AG04450 (cell line): ENCODE data around the gene JMJD6. TPM values are rescaled to one million over a fixed set of nuclear protein-coding genes. Genes with fewer than 3 reads are reported as not detected.
"Not testable (repeated sequence)": the region's sequence is repeated elsewhere in the genome, so short reads cannot be mapped to it uniquely, and the experiment has no call there.

Experiments
- CTCF ChIA-PET: fragments of 300-600, 350-600 bp; formaldehyde crosslinking; extraction: SDS; loops from one replicate; lab custom pipeline; 2022; ENCODE audit warnings: antibody characterized with exemption, inconsistent platforms; lab: Charles Lee
- POLR2A ChIA-PET: fragments of 350-600 bp; formaldehyde crosslinking; extraction: SDS; loops from one replicate; lab custom pipeline; 2021; ENCODE audit warnings: antibody characterized with exemption, inconsistent platforms; lab: Yijun Ruan, JAX
- DNase-seq: peaks from one replicate; pipeline ENCODE4 v3.0.0-alpha.2; 2011; ENCODE audit warnings: low read depth, low spot score
- H3K27ac ChIP-seq: one replicate; pipeline ENCODE4 v1.5.1; 2012; ENCODE audit warnings: low read depth, low read length, control low read depth
- H3K27me3 ChIP-seq: one replicate; pipeline ENCODE4 v1.6.0; 2012; ENCODE audit warnings: low read length; ENCODE audit not compliant: control insufficient read depth, insufficient read depth
- H3K4me3 ChIP-seq: 2 replicates; pipeline ENCODE4 v1.5.1; 2011; ENCODE audit warnings: mild to moderate bottlenecking, low read depth, low read length, control low read depth
- H3K9me3 ChIP-seq: 2 replicates; pipeline ENCODE4 v1.5.1; 2012; ENCODE audit warnings: low read length; ENCODE audit not compliant: control insufficient read depth, insufficient read depth
- CTCF ChIP-seq: IDR thresholded peaks from 2 replicates; pipeline ENCODE4 v1.5.1; 2011; ENCODE audit warnings: low read depth, low read length, control low read depth, inconsistent platforms
- polyA plus RNA-seq: library from polyadenylated mRNA; depleted of rRNA; stranded (reverse); fragments of >200 nt; gene quantifications from 2 replicates; pipeline ENCODE4 v1.2.3, GENCODE V29; 2011

JMJD6 gene
- polyA plus RNA-seq, 1 experiment = 12.4 TPM

DNA sequence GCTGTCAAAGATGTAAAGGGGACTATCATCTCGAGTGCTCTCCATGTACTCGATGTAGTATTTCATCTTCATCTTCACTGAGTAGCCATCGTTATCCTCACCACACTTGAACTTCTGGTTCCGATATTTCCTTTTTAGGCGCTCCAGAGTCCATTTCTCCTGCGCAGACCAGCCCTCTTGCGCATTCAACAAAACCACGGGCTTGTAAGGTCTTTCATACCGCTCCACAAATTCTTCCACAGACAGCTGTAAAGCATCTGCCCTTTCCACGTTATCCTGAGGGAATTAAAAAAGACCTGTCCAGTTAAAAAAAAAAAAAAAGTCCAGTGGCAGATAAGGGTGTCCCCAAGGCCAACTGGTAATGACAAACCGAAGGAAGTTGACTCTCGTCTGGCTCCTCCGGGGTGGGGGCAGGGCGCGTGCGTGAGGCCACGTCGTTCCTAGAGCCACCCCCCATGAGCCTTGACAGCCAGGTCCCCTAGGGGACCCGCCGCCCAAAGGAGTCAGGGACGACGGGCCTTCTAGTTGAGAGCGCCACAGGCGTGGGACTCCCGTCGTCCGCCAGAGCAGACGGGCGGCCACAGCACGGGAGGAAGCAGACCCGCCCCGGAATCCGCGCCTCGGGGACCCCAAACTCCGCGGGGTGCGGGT, 701 bp downstream of the JMJD6 start:
- no peak for TF ChIP-seq CTCF
- peak overlapping the region; percentile 93 for H3K4me3 ChIP-seq
- H3K27ac ChIP-seq = peak overlapping the region; percentile 94
- POLR2A ChIA-PET = interaction anchor here (0.7 to 4.1 kb wide), 7 partner anchors 9 to 1208 kb away, joined by 3 to 41 read pairs (median 6); partner anchors contain the start of genes MFSD11 and SRSF2
- no peaks in the 10 kb centered on the region for H3K27me3 ChIP-seq
- CTCF ChIA-PET = interaction anchor here (0.5 to 2.1 kb wide), 4 partner anchors 11 to 203 kb away, joined by 3 to 14 read pairs (median 4); no protein-coding TSS in a partner anchor
- H3K9me3 ChIP-seq = no peaks in the 10 kb centered on the region; the same call in 1 of the 2 replicates
- no peak for DNase-seq

DNA sequence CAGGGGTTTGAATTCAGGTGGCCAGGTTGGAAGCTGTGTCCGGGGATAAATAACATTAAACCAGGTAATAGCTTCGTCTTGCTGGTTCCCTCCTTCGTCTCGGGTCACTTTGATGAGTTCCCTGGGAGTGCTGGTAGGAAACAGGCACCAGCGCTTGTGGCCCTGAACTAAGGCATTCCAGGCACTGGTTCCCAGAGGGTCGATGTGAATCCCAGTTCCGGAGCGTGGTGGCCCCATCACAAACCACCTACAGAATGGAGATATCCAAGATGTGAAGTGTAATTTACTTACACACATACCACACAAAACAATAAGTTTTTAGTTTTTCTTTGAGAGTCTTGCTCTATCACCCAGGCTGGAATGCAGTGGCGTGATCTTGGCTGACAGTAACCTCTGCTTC, 2.6 kb downstream of the JMJD6 start:
- H3K9me3 ChIP-seq = no peaks in the 10 kb centered on the region; the same call in 1 of the 2 replicates
- H3K4me3 ChIP-seq = no peak overlapping the region
- H3K27ac ChIP-seq = no peak overlapping the region
- ChIA-PET POLR2A (no interaction called here), CTCF (interaction anchor here (1.0 to 1.9 kb wide), 2 partner anchors 9 to 43 kb away, joined by 3 to 8 read pairs; no protein-coding TSS in a partner anchor)
- TF ChIP-seq CTCF = no peak
- no peaks in the 10 kb centered on the region for H3K27me3 ChIP-seq
- no peak for DNase-seq

DNA sequence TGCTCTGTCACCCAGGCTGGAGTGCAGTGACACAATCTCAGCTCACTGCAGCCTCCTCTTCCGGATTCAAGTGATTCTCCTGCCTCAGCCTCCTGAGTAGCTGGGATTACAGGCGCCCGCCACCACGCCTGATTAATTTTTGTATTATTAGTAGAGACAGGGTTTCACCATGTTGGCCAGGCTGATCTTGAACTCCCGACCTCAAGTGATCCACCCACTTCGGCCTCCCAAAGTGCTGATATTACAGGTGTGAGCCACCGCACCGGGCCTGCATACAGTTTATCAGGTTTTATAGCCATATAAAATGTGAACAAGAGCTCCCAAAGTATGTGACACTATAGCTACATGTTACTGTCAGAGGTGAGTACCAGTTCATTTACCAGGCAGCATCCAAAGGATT, 3.4 kb downstream of the JMJD6 start:
- ChIA-PET CTCF (interaction anchor here (0.6 to 1.9 kb wide), 3 partner anchors 9 to 670 kb away, joined by 3 to 8 read pairs (median 3); no protein-coding TSS in a partner anchor), POLR2A (interaction anchor here (0.8 kb wide), 1 partner anchor 14 kb away, joined by 3 read pairs; the partner anchor contains the start of genes MFSD11 and SRSF2)

GRCh38 chr17:76722279-76722678, 4.1 kb downstream of the JMJD6 start:
- DNase-seq = no peak
- no peak overlapping the region for H3K4me3 ChIP-seq
- H3K27me3 ChIP-seq = no peaks in the 10 kb centered on the region
- ChIA-PET CTCF (interaction anchor here (0.6 kb wide), 2 partner anchors 33 to 669 kb away, joined by 3 read pairs; no protein-coding TSS in a partner anchor), POLR2A (interaction anchor here (0.8 kb wide), 1 partner anchor 15 kb away, joined by 3 read pairs; the partner anchor contains the start of genes MFSD11 and SRSF2)
- no peak overlapping the region for H3K27ac ChIP-seq
- H3K9me3 ChIP-seq = no peaks in the 10 kb centered on the region; the same call in 1 of the 2 replicates
- TF ChIP-seq CTCF = no peak

More for the DNA sequence above, 3.4 kb downstream of the JMJD6 start:
- not testable (repeated sequence) for H3K4me3 ChIP-seq, H3K27me3 ChIP-seq, H3K27ac ChIP-seq, DNase-seq, H3K9me3 ChIP-seq

DNA sequence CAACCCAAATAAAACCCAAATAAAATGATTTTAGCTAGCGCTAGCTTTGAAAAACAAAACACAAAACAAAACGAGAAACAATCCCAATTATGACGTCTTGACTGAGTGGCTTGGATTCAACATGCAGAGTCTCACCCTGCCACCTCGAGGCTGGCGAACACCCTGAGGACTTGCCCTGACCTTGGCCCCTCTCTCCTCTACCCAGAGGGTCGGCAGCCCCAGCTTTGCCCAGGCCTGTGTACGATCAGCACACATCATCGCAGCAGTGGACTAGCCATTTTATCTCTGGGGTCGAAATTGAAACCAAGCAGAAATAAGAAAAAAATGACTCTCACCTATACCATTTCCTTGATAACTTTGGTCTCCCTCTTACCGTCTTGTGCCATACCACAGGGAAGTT, 4.9 kb downstream of the JMJD6 start:
- ChIA-PET POLR2A (no interaction called here), CTCF (no interaction called here)
- Histone ChIP-seq H3K4me3 (no peak overlapping the region), H3K27ac (no peak overlapping the region), H3K27me3 (no peaks in the 10 kb centered on the region), H3K9me3 (no peaks in the 10 kb centered on the region; the same call in 1 of the 2 replicates)
- no peak for TF ChIP-seq CTCF
- no peak for DNase-seq
